NCI-H1105 (cell line): ENCODE measurements around the gene FOSL1.

Experiments
- DNase-seq: peaks from one replicate; lab custom pipeline; 2025; lab: John Stamatoyannopoulos, UW

FOSL1 gene

GRCh38 chr11:65919573-65920371 lies 19.6 kb upstream of the FOSL1 start:
- no peak for DNase-seq

DNA sequence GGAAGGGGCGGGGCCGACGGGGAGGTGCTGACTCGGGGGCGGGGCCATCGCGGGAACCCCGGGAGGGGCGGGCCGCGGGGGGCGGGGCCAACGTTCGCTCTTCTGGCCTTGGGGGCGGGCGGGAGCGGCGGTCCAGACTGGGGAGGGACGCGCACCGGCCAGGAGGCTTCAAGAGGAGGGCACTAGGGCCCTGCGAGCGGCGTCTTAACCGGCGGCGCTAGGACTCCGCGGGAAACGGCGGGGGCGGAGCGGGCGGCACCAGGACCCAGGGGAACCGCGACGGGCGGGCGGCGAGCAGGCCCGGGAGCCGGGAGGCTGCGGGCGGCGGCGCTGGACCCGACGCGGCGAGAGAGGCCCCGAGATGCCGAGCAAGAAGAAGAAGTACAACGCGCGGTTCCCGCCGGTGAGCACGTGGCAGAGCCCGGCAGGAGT lies 19.0 kb upstream of the FOSL1 start, which contains the start of gene DRAP1:
TSS of gene DRAP1 (plus strand) at position 286 of the 432 bp plus-strand sequence. CDS start at position 362, 76 bp downstream.
- DNase-seq = peak; percentile 99

- DNase-seq = no peak
These were observed 18.3 kb upstream of the FOSL1 start, which contains the start of gene C11orf68 for GRCh38 chr11:65918211-65919140. Gene C11orf68 (minus strand): TSS chr11:65919062. CDS start chr11:65919031, 31 bp downstream.

- no peak for DNase-seq
These were observed 17.4 kb upstream of the FOSL1 start for GRCh38 chr11:65917434-65918210.

- DNase-seq = no peak
These were observed 16.9 kb upstream of the FOSL1 start for GRCh38 chr11:65917077-65917433.

- no peak for DNase-seq
These were observed 16.2 kb upstream of the FOSL1 start for GRCh38 chr11:65916391-65916790.

- no peak for DNase-seq
These were observed 15.6 kb upstream of the FOSL1 start for GRCh38 chr11:65915821-65916251.

DNA sequence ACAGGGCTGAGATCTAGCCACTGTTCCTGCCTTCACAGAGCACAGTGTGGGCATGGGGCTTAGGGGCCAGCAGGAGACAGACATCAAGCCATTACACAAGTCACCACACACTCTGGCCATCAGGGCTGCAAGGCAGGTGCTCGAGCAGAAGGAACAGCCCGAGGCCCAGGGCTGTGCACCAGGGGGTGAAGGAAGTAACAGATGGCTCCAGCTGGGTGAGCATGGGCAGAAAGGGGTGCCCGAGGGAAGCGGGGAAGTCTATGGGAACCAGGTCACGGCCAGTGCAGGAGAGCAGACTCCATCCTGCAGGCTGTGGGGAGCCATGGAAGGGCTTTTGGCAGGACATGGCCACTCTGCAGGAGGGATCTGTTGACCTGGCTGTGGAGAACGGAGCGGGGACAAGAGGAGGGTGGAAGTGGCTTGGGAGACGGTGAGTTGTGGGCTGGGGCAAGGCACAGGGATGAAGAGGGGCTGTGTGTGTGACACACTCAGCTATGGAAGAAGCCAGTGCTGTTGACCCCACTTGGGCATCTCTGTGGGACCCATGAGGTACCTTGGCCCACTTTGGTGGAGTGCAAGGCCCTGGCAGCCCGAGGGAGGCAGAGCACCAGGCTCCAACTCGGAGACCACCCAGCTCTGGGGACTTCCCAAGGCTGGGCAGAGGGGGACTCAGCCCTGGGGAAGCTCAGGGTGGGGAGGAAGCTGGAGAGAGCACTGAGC lies 15.1 kb upstream of the FOSL1 start:
- DNase-seq = no peak

- no peak for DNase-seq
These were observed 12.7 kb upstream of the FOSL1 start for GRCh38 chr11:65912845-65913244.

DNA sequence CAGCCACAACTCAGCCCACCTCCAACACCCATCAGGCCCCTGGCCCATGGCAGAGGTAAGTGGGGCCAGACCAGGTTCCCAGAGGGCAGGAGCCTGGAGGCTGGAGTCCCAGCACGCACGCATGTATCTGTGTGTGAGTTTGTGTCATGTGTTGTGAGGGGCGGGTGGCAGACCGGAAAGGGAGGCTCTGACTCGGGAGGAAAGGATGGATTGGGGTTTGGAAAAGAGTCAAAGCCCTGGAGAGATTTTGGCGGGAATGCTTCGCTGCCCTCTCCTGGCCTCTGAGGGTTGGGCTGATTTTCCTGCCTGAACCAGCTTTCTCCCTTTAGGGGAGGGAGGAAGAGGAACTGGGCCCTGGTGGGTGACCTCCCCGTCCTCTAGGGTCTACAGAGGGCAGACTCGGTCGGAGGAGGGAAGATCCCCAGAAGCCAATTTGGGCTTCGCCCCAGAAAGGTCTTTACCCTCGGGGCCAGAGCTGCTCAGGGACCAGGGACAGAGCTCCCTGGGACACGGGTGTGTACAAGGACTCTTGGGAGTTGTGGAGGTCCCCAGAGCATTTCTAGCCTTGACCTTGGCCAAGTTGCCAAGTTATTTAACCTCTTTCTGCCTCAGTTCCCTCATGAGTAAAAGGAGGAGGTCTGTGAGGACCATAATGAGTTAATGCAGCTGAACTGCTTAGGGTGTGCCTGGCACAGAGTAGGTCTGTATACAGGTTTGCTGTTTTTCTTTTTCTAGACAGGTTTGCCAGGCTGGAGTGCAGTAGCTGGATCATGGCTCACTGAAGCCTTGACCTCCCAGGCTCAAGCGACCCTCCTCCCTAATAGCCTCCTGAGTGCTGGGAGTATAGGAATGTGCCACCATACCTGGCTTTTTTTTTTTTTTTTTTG lies 11.7 kb upstream of the FOSL1 start:
- peak; percentile 65 for DNase-seq

DNA sequence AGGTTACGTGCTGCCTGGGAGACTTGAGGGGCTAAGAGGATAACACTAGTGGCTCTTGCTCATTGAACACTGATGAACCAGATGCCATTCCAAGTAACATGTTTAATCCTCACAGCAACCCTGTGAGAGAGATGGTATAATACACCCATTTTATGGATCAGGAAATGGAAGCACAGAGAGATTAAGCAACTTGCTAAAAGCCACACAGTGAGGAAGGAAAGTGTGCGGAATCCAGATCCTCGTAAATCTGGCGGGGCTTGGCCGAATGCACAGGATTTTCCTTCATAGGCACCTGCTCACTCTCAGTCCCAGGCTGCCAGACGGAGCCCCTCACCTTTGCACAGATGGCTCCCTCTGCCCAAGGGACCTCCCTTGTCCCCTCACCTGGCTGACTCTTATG lies 7.7 kb upstream of the FOSL1 start:
- no peak for DNase-seq

DNA sequence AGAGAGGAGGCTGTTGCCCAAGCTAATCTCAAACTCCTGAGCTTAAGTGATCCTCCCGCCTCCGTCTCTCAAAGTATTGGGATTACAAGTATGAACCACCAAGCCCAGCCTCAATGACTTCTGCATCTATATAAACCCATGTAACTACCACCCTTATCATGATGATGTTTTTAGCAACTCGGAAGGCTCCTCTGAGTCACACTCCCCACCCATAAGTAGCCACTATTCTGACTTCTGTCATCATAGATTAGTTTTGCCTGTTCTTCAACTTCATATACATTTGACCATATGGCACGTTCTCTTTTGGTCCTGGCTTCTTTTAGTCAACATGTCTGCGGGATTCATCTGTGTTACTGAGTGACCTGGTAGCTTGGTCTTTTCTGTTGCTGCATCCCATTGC lies 6.4 kb upstream of the FOSL1 start:
- no peak for DNase-seq

- DNase-seq = no peak
These were observed 3.5 kb upstream of the FOSL1 start for GRCh38 chr11:65903715-65904114.

GRCh38 chr11:65903068-65903481 lies 2.9 kb upstream of the FOSL1 start:
- no peak for DNase-seq

DNA sequence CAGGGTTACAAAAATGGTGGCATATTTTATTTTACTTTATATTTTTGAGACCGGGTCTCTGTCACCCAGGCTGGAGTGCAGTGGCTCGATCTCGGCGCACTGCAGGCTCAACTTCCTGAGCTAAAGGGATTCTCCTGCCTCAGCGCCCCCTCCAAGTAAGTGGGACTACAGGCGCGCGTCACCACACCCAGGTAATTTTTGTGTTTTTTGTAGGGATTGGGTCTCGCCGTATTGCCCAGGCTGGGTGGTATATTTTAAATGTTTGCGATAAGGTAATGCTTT lies 652 bp upstream of the FOSL1 start:
- DNase-seq = no peak

GRCh38 chr11:65899356-65900124 lies 648 bp downstream of the FOSL1 start:
- no peak for DNase-seq

DNA sequence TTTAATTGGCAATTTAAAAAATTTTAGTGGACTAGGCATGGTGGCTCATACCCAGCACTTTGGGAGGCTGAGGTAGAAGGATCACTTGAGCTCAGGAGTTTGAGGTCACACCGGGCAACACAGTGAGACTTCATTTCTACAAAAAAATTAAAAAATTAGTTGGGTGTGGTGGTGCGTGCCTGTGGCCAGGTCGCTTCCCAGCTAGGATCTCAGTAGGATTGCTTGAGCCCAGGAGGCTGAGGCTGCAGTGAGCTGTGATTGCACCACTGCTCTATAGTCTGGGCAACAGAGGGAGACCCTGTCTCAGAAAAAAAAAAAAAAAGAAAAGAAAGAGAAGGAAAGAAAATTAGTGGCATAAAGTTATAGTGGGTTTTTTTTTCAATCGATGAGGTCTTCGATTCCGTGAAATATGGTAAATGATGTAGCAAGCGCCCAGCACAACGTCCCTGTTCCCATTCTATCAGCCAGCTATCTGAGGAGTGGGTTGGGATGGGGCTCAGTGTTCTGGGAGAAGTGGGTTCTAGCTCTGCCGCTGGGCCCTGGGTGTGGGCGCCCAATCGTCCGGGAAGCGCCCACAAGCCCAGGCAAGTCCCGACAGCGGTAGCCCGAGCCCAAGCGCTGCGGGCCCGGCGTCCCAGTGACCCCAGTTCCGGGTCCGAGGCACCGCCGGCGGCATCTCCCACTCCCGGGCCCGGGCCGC lies 1.4 kb downstream of the FOSL1 start:
- no peak for DNase-seq

GRCh38 chr11:65897020-65897471 lies 3.1 kb downstream of the FOSL1 start:
- no peak for DNase-seq
